ENCODE measurements around the gene PPP3R1. TPM values are rescaled to one million over a fixed set of nuclear protein-coding genes. Genes with fewer than 3 reads are reported as not detected.

Gene PPP3R1
- total and polyA plus RNA-seq, 2 experiments from 2014 or later = 7.9 to 49.6 TPM

GRCh38 chr2:68291314-68291713, 39.0 kb upstream of the PPP3R1 start (continued):
- no peak for TF ChIP-seq STAT1 (IDR thresholded peaks at IDR 0.05; ENCODE audit: unreplicated experiment)
- no peak for TF ChIP-seq ETS1 (IDR thresholded peaks at IDR 0.05)
- TF ChIP-seq ZNF331 (CRISPR knock-in tag; IDR thresholded peaks at IDR 0.05; ENCODE audit: low read depth) = no peak
- TF ChIP-seq JUNB (IDR thresholded peaks at IDR 0.05; ENCODE audit: unreplicated experiment) = no peak
- no peak for TF ChIP-seq CREB1 (CRISPR knock-in tag; IDR thresholded peaks at IDR 0.05; ENCODE audit: low read depth)
- TF ChIP-seq NANOG (IDR thresholded peaks at IDR 0.05; ENCODE audit: borderline replicate concordance) = no peak
- TF ChIP-seq ZNF462 (CRISPR knock-in tag; IDR thresholded peaks at IDR 0.05) = no peak

GRCh38 chr2:68290901-68291300, 38.6 kb upstream of the PPP3R1 start:
- Histone ChIP-seq H3F3A (replicated peaks; ENCODE audit: low read depth) (no peaks in the 10 kb centered on the region), H3K4me3 (no peak overlapping the region), H3K9me2 (ENCODE audit: insufficient read depth) (no peaks in the 10 kb centered on the region), H3K4me2 (no peak overlapping the region), H2AFZ (no peak overlapping the region), H3K36me3 (ENCODE audit: insufficient read depth) (no peaks in the 10 kb centered on the region), H3K4me1 (ENCODE audit: insufficient read depth) (no peaks in the 10 kb centered on the region), H3K27me3 (ENCODE audit: insufficient read depth) (no peaks in the 10 kb centered on the region), H4K20me1 (replicated peaks; ENCODE audit: insufficient read depth) (no peaks in the 10 kb centered on the region), H3K79me2 (replicated peaks; ENCODE audit: insufficient read depth) (no peaks in the 10 kb centered on the region), H3K27ac (ENCODE audit: low read depth) (no peak overlapping the region)
- Mint-ChIP-seq H3K27ac (no peak overlapping the region), H3K4me1 (peaks cover 9% of the 10 kb centered on the region; the same call in 2 of the 3 replicates), H3K36me3 (ENCODE audit: low read depth) (no peaks in the 10 kb centered on the region), H3K4me3 (no peak overlapping the region), H3K27me3 (ENCODE audit: insufficient read depth, low read depth, poor library complexity) (peaks cover 2% of the 10 kb centered on the region), H3K9me3 (no peaks in the 10 kb centered on the region)
- ATAC-seq = no peak
- DNase-seq (ENCODE audit: low spot score) = no peak
- TF ChIP-seq STAT1 (IDR thresholded peaks at IDR 0.05; ENCODE audit: unreplicated experiment) (no peak), ETS1 (IDR thresholded peaks at IDR 0.05) (no peak), NANOG (IDR thresholded peaks at IDR 0.05; ENCODE audit: borderline replicate concordance) (no peak), CTCF (conservative IDR thresholded peaks at IDR 0.05; ENCODE audit: low read depth in 2 of 2) (no peak), JUNB (IDR thresholded peaks at IDR 0.05; ENCODE audit: unreplicated experiment) (no peak), ZNF114 (CRISPR knock-in tag; IDR thresholded peaks at IDR 0.05) (no peak), ZNF331 (CRISPR knock-in tag; IDR thresholded peaks at IDR 0.05; ENCODE audit: low read depth) (no peak)
